GM18520 (cell line): Measurements from ENCODE around the gene ZNF845.
A peak's percentile ranks its signal among the peaks of the same experiment; 100 is the strongest.
"Not testable (repeated sequence)": the region's sequence is repeated elsewhere in the genome, so short reads cannot be mapped to it uniquely, and the experiment has no call there.

Experiments
- ATAC-seq: cut with Tn5 transposase; IDR thresholded peaks from one replicate; pipeline ENCODE4 v1.9.1; 2021; ENCODE audit not compliant: unreplicated experiment

ZNF845 gene

DNA sequence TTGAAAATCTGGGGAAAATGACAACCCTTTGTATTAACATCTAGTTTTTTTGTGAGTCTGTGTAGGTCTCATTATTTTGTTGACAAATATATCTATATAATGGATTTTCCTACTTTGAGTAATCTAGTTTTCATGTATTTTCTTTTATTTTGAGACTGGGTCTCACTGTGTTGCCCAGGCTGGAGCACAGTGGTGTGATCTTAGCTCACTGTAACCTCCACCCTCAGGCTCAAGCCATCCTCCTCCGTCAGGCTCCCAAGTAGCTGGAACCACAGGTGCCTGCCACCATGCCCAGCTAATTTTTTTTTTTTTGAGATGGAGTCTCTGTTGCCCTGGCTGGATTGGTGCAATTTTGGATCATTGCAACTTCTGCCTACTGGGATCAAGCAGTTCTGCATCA is 41.2 kb downstream of the ZNF845 start:
- no peak for ATAC-seq

DNA sequence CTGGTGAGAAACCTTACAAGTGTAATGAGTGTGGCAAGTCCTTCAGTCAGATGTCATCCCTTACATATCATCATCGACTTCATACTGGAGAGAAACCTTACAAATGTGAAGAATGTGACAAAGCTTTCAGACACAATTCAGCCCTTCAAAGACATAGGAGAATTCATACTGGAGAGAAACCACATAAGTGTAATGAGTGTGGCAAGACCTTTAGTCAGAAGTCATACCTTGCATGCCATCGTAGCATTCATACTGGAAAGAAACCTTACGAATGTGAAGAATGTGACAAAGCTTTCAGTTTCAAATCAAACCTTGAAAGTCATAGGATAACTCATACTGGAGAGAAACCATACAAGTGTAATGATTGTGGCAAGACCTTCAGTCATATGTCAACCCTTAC is 47.8 kb downstream of the ZNF845 start:
- ATAC-seq, result no peak

DNA sequence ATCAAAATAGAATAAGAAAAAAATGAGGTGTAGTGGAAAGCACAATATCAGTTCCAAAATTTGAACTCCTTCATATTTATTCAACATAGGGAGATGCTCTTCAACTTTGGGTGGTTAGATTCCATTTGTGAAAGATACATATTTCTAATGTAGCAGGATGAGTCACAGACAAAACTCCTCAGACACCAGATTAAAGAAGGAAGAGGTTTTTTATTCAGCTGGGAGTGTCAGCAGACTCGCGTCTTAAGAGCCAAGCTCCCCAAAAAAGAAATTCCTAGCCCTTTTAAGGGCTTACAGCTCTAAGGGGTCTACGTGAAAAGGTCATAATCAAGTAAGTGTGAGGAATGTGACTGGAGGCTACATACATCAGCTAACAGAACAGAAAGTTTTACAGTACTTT is 54.6 kb downstream of the ZNF845 start:
- ATAC-seq, result no peak

DNA sequence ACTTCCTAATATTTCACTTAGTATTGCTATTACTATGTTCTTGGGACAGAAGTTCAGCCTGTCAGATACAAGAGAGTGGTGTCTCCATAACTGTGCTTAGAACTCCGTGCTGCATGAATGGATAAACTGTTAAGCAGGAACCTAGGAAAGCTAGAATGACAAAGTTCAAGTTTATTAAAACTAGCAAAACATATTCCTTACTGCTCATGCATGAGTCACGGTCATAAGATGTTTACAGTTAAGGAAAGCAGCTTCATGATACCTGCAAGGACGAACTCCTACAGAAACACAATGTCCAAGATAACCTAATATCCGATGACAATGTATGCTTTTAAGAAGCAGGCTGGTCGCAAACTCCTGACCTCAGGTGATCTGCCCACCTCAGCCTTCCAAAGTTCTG is 55.4 kb downstream of the ZNF845 start:
- ATAC-seq, result no peak

DNA sequence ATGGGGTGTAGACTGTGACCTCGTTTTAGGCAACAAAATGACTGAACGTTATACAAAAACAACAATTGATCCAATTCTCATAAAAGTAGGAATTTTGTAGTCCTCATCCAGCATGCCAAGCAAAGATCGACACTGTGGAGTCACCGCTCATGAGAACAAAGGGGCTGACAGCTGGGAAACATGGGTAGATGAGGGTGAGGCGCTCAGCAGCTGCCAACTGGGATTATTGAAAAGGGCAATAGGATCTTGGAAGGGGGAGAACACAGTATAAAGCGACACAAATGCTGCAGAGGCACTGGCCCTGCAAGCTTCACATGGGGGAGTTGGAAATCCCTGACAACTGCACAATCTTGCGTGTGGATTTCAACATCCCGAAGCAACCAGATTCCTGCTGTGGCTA is 56.0 kb downstream of the ZNF845 start:
- no peak for ATAC-seq

DNA sequence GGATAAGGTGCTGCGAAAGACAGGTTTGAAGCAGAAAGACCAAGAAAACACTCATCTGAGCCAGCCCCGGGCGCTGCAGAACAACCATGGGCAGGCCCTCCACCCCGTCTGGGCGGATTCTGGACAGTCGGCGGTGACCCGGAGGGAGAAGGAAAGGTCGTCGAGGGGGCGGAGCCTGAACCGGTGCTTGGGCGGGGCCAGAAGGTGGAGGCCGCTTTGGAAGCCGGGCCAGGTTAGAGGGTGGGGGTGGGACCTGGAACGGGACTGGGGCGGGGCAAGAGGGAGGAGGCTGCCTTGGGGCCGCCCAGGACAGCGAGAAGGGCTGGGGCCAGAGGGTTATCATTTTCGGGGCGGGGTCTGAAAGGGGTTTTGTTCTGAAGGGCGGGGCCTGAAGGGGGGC is 56.4 kb downstream of the ZNF845 start:
- no peak for ATAC-seq

DNA sequence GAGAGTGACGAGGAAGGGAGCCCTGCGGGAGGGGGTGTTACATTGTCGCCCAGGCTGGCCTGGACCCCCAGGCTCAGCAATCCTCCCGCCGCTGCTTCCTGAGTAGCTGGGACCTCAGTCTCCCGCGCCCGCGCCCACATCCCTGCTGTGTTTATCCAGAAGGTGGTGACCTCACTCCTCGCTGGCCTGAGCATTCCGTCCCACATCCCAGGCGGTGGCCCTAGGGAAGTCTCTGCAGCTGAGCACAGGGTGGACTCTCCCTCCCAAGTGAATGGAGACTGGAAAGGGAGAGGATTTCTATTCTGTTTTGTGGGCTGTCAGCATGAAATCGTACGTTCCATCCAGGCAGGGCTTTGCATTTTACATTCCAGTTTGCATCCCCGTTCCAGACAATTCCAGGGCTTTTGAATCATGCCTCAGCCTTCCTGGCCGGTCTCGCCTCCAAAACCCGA is 61.0 kb downstream of the ZNF845 start:
- no peak for ATAC-seq

DNA sequence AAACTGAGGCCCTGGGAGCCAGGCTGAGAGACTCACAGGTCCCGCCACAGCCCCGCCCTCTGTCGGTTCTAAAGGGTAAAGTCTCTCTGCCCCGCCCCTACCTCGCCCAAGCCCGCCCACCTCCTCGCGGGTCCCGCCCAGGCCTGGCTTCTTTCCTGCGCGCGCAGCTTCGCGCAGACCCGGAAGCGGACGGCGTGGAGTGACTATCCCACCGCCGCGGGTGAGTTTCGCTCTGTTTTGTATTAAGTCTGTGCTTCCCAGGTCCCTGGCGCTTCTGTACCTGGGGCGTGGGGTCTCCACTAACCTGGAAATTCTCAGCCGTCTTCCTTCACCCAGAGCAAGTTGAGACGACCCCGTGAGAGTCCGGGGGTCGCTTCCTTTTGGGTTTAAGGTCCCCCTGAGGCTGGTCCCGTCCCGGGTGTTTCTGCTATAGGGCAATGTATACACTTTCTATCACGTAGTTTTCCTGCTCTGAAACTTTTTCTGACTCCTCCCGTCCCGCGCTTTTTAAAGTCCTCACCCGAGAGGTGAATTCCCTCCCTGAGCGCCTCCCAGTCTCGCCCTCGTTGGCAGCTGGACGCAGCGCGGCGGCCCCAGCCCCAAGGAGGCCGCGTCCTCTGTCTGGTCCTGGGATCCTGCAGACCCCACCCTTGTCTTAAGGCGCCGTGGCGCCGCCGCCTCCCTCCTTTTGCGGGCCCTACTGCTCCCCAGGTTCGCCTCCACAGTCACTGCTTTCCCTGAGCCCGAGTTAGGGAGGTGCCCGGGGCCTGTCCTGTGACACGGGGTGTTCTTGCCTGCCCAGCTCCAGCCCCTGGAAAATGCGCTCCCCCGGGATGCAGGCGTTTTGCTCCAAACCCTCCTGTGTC is 61.7 kb downstream of the ZNF845 start, which contains the start of gene ZNF765:
ZNF765 (plus strand) TSS at position 176 of the 866 bp plus-strand sequence. CDS start 2,867 bp downstream, outside the sequence.
- peak; percentile 74 for ATAC-seq

DNA sequence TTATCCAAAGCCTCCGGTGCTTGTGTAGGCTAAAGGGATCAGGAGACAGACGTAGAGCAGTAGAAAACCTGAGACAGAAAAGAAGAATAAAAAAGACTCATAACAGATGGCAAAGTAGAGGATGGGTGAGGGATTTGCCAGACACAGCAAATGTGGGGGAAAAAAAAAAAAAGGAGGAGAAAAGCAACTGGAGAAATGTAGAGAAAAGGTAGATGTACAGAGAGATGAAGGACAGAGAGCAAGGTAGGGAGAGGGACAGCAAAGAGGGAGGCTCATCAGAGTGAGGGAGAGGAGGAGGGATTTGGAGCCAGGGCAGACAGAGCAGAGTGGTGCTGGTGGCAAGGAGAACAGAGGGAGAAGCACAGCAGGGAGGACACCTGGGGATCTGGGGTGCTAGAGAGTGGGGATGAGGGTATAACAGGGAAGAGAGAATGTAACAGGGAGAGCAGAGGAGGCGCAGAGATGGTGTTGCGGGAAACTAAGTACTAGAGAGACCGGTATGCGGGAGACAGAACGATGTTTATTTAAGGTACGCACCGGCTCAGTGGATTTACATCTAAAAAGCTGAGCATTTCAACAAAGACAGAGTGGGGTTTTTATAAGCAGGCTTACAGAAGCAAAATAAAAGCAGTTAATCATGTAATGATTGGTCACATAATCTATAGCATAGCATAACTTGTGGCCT is 62.4 kb downstream of the ZNF845 start:
- not testable (repeated sequence) for ATAC-seq

DNA sequence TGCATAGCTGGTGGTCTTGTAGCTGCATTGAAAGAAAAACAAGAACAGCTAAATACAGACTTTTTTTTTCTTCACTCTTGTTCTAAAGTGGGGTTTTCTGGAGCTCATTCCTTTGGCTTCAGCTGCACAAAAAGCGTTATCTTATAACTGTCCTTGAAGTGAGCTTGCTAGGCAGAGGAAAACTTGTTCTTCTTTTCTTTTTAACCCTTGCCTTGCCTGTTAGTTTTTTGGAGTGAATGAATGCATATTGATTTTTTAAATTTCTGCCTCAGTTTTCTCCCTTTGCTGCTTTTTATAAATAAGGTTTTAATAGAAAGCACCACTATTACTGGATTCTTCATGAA is 62.9 kb downstream of the ZNF845 start:
- no peak for ATAC-seq

DNA sequence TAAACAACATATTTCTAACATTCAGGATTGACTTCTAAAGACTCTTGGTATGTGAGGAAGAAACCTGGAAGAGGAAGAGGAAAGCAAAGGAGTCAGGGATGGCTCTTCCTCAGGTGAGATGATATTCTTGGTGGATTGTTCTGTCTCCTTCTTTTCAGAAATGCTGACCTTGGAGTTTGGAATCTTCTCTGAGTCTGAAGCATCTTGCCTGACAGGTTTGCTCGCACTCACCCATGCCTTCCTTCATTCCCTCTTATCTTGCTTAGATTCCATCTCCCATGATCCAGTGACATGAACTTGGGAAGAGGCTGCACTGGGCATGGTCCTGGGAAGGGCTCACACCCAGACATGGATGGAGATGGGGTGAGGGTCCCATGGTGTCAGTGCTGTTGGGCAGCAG is 64.4 kb downstream of the ZNF845 start:
- ATAC-seq, result not testable (repeated sequence)
